H1 (cell line): Measurements from ENCODE around the gene ASCC1.

Source experiments
- BRCA1 ChIP-seq: IDR thresholded peaks from 2 replicates; pipeline ENCODE4 v1.6.1; 2012; ENCODE audit warnings: low read depth, low read length, improper control_type of control experiment
- CREB1 ChIP-seq: IDR thresholded peaks from 2 replicates; pipeline ENCODE4 v1.6.1; 2012; ENCODE audit warnings: inconsistent platforms
- CTCF ChIP-seq, 3 experiments: IDR thresholded peaks; 1 replicate in 2 of 3; 2 replicates in 1 of 3; pipeline versions ENCODE4 v1.5.1 to v1.6.1; 2011; ENCODE audit warnings: low read length in 3 of 3, mild to moderate bottlenecking in 3 of 3, inconsistent platforms in 2 of 3, low read depth in 1 of 3, moderate library complexity in 1 of 3; ENCODE audit not compliant: insufficient read depth in 1 of 3; ENCODE audit errors: control extremely low read depth in 1 of 3
- EGR1 ChIP-seq: IDR thresholded peaks from 2 replicates; pipeline ENCODE4 v1.6.1; 2011; ENCODE audit warnings: low read depth, low read length, borderline replicate concordance
- EZH2 ChIP-seq: fragments of 200-600 bp; sonication (generic); IDR thresholded peaks from 2 replicates; pipeline ENCODE4 v1.7.1; 2012; ENCODE audit warnings: low read depth, mild to moderate bottlenecking, moderate library complexity, low read length, inconsistent platforms; ENCODE audit not compliant: severe bottlenecking
- NRF1 ChIP-seq: IDR thresholded peaks from 2 replicates; pipeline ENCODE4 v1.6.1; 2011; ENCODE audit warnings: mild to moderate bottlenecking, low read depth, low read length, improper control_type of control experiment
- POLR2A ChIP-seq, 2 experiments: IDR thresholded peaks; 1 replicate in 1 of 2; 2 replicates in 1 of 2; pipeline ENCODE4 v1.6.1; 2011; ENCODE audit warnings: low read depth in 2 of 2, low read length in 2 of 2, mild to moderate bottlenecking in 2 of 2; ENCODE audit errors: control extremely low read depth in 1 of 2

GRCh38 chr10:72241691-72242252 is 25.7 kb upstream of the ASCC1 start:
- TF ChIP-seq CTCF (IDR thresholded peaks at IDR 0.05; ENCODE audit: control extremely low read depth in 1 of 3, insufficient read depth in 1 of 3, low read depth in 1 of 3, low read length in 3 of 3) (no peak), EZH2 (no peak), POLR2A (IDR thresholded peaks at IDR 0.05; ENCODE audit: control extremely low read depth in 1 of 2, low read depth in 2 of 2, low read length in 2 of 2) (no peak), EGR1 (no peak), BRCA1 (no peak), CREB1 (no peak), NRF1 (no peak)
